GM12892 (cell line): ENCODE results near the gene FGFRL1.

Experiments used
- POLR2AphosphoS5 ChIP-seq: IDR thresholded peaks from 2 replicates; pipeline ENCODE4 v1.6.1; 2011; ENCODE audit warnings: low read depth, low read length, control low read depth
- TAF1 ChIP-seq: IDR thresholded peaks from 2 replicates; pipeline ENCODE4 v1.6.1; 2011; ENCODE audit warnings: low read depth, mild to moderate bottlenecking, control low read depth, low read length, borderline replicate concordance

DNA sequence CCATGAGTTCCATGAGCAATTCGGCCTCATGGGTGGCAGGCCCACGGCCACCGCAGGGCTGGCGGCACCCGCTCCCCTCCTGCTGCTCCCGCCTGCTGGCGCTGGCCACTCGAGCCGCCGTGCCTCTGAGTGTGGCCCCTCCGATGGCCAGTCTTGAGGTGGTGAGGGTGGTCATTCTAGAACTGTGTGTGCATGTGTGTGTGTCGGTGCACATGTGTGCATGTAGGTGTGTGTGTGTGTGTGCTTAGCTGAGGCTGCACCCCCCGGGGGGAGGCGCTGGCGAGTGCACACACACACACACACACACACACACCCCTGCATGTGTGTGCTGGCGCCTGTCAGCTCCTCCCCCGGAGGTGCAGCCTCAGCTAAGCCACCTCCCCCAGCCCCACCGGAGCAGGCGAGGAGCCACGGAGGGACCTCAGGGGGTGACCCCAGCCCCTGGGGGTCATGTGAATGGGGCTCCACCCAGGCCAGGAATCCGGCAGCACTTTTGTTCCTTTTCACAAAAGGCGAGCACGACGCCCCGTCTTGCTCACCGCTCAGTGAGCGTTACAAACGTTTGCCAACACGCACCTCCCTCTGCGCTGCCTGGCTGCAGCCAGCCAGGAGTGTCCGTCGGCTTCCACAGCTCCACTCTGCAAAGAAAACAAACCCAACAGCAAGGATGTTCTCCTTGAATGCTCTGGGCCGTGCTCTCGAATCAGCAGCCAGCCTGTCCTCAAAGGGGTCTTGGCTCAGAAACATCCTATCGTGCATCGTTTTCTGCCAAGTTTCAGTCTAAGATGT is 29.9 kb downstream of the FGFRL1 start:
- TF ChIP-seq POLR2AphosphoS5 (no peak), TAF1 (no peak)
